PFSK-1 (cell line): Measurements from ENCODE around the gene RTEL1.
A peak's percentile ranks its signal among the peaks of the same experiment; 100 is the strongest.

ENCODE experiments used
- FOXP2 ChIP-seq: optimal IDR thresholded peaks from 2 replicates; pipeline ENCODE3; 2011; ENCODE audit warnings: borderline replicate concordance, control low read depth, inconsistent platforms; ENCODE audit not compliant: insufficient read depth; ENCODE audit errors: extremely low read length, extremely low read depth
- POLR2AphosphoS5 ChIP-seq: IDR thresholded peaks from 2 replicates; pipeline ENCODE4 v1.6.1; 2012; ENCODE audit warnings: low read depth, mild to moderate bottlenecking, control low read depth, low read length, moderate library complexity
- TAF1 ChIP-seq: IDR thresholded peaks from 2 replicates; pipeline ENCODE4 v1.6.1; 2012; ENCODE audit warnings: low read length, control low read depth, borderline replicate concordance; ENCODE audit not compliant: insufficient read depth
- TF ChIP-seq, protein P1 (sequence below), 2 experiments: IDR thresholded peaks; 2 replicates each; pipeline versions ENCODE4 v1.6.1 to v1.8.0; 2011 to 2012; ENCODE audit warnings: low read depth in 2 of 2, low read length in 2 of 2, control low read depth in 1 of 2, inconsistent platforms in 1 of 2, mild to moderate bottlenecking in 1 of 2, moderate library complexity in 1 of 2; ENCODE audit not compliant: insufficient read depth in 1 of 2

DNA sequence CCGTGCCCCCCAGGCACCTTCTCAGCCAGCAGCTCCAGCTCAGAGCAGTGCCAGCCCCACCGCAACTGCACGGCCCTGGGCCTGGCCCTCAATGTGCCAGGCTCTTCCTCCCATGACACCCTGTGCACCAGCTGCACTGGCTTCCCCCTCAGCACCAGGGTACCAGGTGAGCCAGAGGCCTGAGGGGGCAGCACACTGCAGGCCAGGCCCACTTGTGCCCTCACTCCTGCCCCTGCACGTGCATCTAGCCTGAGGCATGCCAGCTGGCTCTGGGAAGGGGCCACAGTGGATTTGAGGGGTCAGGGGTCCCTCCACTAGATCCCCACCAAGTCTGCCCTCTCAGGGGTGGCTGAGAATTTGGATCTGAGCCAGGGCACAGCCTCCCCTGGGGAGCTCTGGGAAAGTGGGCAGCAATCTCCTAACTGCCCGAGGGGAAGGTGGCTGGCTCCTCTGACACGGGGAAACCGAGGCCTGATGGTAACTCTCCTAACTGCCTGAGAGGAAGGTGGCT is 39.3 kb downstream of the RTEL1 start:
- TF ChIP-seq, protein P1, sequence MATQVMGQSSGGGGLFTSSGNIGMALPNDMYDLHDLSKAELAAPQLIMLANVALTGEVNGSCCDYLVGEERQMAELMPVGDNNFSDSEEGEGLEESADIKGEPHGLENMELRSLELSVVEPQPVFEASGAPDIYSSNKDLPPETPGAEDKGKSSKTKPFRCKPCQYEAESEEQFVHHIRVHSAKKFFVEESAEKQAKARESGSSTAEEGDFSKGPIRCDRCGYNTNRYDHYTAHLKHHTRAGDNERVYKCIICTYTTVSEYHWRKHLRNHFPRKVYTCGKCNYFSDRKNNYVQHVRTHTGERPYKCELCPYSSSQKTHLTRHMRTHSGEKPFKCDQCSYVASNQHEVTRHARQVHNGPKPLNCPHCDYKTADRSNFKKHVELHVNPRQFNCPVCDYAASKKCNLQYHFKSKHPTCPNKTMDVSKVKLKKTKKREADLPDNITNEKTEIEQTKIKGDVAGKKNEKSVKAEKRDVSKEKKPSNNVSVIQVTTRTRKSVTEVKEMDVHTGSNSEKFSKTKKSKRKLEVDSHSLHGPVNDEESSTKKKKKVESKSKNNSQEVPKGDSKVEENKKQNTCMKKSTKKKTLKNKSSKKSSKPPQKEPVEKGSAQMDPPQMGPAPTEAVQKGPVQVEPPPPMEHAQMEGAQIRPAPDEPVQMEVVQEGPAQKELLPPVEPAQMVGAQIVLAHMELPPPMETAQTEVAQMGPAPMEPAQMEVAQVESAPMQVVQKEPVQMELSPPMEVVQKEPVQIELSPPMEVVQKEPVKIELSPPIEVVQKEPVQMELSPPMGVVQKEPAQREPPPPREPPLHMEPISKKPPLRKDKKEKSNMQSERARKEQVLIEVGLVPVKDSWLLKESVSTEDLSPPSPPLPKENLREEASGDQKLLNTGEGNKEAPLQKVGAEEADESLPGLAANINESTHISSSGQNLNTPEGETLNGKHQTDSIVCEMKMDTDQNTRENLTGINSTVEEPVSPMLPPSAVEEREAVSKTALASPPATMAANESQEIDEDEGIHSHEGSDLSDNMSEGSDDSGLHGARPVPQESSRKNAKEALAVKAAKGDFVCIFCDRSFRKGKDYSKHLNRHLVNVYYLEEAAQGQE (IDR thresholded peaks at IDR 0.05; ENCODE audit: insufficient read depth in 1 of 2, low read depth in 2 of 2, low read length in 2 of 2), result no peak
- TF ChIP-seq POLR2AphosphoS5 (peak; percentile 44; the same call in 1 of the 2 replicates), TAF1 (no peak), FOXP2 (no peak)
